ENCODE results near the gene ACOT11.
"Not testable (repeated sequence)": the region's sequence is repeated elsewhere in the genome, so short reads cannot be mapped to it uniquely, and the experiment has no call there.

The ACOT11 gene

DNA sequence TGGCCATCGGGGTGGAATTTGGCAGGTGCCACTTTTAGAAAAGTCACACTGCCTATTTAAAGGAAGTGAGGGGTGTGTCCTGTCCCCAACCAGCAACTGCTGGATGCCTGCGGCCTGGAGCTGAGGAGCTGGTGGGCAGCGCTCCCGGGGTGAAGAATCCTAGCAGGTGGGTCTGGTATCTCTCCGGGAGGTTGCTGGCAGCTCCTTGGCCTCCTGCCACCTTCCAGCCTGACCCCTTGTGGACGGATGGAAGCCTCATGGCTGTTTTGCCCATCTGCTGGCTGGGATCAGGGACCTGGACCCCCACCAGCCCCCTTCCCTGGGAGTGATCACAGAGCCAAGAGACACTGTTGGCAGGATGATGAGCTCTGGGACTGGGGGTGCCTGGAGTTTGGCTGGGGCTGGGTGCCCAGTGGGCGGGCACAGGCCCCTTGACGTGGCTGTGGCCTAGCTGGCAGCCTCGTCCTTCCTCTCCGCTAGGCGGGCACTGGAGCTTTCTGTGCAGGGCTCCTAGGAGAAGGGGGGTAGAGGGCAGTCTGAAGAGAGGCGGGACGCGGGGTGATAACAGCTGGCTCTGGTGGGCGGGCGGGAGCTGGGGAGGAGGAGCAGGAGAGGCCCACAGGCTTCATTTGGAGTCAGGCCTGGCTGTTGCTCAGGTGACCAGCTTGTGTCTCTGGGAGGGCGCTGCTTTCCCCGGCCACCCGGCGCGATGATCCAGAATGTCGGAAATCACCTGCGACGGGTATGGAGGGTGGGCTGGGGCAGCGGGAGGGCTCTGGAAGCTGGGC lies at the start of gene ACOT11:
TSS of gene ACOT11 (plus strand) at position 628 of the 788 bp plus-strand sequence. CDS start at position 710, 82 bp downstream.
- DNase-seq (ENCODE audit: low spot score) = peak; percentile 43
- FAIRE-seq = no peak

DNA sequence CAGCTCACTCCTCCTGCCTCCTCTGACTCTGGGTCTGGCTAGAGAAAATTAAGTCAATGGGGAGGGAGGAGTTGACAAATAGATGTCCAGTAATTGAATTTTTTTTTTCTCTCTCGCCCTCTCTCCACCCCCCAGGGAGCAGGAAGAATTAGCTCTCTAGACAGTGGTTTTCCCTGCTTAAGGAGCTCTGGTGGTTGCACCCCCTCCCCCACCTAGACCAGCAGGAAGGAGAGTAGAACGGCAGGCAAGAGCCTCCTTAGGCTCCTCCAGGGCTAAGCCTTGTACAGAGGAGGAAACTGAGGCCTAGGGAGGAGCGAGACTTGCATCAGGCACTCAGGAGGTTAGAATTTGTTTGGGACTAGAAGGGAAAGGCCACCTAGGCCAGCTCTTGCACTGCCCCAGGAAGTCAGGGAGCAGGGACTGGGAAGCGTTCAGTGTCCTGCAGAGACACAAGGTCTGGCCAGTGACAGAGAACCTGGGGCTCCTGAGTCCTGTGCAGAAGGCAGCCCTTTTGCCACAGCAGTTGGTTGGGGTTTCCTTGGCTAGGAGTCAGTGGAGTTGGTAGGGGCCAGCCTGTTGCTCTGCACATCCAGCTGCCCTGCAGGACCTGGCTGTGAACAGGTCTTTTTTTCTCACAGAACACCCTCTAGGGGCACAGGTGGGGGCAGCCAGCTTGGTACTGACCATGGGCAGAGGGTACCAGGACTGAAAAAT lies 49.5 kb upstream of the ACOT11 start:
- no peak for FAIRE-seq

DNA sequence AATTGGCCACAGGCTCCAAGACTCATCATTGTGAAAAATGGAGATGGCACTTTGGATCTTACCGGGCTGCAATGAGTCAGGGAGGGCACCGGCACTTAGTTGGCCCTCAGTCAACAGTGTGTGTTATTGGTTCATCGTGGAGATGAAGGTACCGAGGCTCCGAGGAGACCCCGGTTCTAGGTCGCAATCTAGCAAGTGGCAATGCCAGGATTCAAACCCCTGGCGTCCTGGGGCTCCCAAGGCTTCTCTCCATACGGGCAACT lies 49.0 kb upstream of the ACOT11 start:
- DNase-seq (ENCODE audit: low spot score) (no peak), FAIRE-seq (no peak)

More for the DNA sequence above, 49.5 kb upstream of the ACOT11 start:
- no peak for DNase-seq (ENCODE audit: low spot score)

DNA sequence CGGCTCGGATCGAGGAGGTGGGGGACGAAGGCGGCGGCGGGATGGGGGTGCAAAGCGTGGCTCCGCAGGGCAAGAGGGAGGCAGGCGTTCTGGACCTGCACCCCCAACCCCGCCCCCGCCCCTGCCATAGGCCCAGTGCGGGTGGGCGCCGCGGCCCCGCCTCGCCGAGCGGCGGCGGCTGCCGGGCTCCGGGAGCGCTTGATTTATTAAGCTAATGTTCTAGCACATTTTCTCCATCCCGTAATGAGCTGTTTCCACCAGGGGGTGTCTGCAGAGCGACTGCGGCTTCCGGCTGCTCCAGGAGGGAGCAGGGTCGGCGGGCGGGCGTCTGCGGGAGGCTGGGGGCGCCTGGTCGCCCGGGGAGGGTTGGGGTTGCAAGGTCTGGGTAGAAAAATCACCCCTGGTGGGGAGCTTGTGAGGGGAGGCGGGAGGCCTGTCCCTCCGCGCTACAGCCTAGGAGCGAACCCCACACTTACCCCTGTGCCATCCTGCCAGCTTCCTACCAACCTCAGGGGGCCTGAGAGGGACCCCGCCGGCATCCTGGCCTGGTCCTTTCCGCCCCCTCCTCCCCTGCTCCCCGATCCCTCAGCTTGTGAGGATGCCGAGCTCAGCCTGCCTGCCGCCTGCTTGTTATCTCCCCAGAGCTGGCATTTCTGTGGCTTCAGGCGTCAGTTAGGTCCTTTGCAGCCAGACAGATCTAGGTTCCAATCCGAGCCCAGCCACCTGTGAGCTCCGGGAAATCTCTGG lies 48.5 kb upstream of the ACOT11 start:
- no peak for FAIRE-seq
- peak; percentile 63 for DNase-seq (ENCODE audit: low spot score)

DNA sequence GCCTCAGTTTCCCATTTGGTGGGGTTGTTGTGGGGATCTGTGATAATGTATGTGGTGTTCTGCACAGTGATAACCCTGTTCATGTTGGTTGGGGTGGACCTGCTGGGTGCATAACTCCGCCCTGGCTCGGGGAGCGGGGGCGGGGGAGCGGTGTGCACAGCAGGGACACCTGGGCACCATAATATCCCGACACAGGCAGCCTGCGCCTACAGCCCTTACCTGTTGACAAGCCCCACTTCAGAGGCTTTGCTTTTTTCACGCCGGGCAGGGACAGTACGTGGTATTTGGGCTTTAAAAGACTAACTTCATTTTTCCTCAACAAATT lies 48.0 kb upstream of the ACOT11 start:
- DNase-seq (ENCODE audit: low spot score) = no peak
- FAIRE-seq = no peak

DNA sequence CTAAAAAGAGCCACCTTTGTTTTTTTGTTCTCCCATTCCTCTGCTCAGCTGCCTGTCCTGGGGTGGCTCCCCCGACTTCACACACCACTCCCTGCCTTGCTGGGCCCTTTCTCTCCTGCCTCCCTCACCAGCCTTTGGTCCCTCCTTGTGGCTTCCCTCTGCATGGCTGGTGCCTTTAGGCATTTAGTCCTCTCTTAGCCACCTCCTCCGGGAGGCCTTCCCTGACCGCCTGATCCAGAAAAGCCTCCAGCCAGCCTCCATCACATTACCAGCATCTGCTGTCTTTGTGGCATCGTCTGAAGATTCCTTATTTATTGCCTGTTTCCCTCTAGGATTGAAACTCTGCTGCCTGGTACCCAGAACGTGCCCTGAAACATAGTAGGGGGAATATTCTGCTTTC lies 46.2 kb upstream of the ACOT11 start:
- FAIRE-seq (no peak), DNase-seq (ENCODE audit: low spot score) (no peak)

DNA sequence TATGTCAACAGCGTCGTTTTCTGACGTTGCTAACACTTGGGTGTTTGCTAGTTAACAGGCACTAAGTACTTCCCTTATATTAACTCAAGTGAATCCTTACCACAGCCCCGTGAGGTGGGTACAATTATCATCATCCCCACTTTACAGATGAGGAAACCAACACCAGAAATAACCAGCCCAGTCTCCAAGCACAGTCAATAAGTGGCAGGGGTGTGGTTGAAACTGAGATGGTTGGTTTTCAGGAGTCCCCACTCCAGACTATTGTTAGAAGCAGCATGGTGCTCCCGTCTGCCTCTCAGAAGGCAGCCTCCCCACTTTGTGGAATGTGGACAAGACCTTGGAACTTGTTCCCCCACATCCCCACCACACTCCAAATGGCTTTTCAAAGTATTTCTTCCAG lies 45.7 kb upstream of the ACOT11 start:
- FAIRE-seq (no peak), DNase-seq (ENCODE audit: low spot score) (no peak)

DNA sequence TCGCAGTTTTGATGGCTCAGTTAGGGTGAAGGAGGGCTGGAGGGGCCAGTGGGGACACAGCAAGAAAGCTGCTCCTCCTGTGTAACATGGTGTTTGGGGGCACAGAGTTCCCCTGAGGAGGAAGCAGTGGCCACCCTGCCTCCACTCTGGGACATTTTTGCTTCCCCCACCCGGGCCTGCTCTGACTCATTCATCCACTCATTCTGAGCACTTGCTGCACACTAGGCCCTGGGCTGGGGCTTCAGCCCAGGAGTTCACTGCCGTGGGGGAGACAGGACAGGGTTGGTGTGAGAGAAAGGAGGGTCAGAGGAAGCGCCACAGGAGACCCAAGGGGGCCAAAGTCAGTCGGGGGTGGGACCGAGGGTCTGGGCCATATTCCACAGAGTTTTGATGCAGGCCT lies 41.4 kb upstream of the ACOT11 start:
- no peak for FAIRE-seq
- peak; percentile 43 for DNase-seq (ENCODE audit: low spot score)

DNA sequence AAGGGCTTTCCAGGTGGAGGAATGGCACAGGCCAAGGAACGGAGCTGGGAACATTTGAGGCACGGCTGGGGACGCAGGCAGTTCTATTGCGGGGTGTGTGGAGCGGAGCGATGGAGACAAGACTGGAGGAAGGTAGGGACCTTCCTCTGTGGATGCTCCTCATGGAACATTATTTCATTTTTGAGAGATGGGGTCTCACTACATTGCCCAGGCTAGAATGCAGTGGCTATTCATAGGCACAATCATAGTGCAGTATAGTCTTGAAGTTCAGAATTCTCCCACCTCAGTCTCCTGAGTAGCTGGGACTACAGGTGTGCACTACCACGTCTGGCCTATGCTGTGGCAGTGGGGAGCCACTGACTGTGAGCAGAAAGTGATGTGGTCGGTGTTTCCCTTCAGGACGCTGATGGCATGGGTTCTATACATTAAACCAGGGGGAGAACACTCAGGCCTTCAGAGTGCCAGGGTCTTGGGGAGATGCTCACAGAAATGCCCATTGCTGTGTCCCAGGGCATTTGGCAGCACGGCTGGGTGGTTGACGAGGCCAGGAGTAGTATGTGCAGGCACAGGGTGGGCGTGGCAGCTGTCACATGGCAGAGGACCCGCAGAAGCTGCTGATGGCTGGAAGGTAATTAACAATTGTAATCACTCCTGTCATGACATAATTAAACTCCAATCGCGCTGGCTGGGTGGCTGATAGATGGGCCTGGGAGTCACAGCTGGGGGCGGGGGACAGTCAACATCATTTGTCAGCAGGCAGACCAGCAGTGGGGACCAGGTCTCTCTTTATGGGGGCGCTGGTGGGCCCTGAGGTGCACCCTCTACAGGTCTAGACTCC lies 40.8 kb upstream of the ACOT11 start:
- DNase-seq (ENCODE audit: low spot score) (no peak), FAIRE-seq (no peak)

DNA sequence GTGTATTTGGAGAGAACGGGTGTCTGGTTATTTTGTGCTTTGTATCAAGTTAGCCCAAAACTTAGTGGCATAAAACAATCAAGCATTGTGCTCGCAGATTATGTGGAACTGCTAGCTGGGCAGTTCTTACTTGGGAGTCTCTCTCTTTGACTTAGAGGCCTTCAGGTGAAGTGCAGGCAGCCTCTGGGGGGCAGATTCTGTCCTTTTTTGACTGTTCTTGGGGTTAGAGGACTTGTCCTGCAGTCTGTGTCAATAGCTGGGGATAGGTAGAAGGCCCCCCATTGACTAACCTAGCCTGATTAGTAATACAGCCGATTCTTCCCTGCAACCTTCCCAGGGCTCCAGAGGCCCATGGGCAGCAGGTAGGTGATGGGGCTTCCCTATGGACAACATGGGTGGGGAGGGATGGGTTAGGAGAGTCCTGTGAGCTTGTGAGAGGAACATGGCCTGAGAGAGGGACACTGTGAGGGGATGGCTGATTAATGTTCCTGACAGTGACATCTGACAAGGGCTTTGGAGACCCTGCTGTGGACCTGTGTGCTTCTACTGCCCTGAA lies 37.2 kb upstream of the ACOT11 start:
- no peak for DNase-seq (ENCODE audit: low spot score)
- no peak for FAIRE-seq

DNA sequence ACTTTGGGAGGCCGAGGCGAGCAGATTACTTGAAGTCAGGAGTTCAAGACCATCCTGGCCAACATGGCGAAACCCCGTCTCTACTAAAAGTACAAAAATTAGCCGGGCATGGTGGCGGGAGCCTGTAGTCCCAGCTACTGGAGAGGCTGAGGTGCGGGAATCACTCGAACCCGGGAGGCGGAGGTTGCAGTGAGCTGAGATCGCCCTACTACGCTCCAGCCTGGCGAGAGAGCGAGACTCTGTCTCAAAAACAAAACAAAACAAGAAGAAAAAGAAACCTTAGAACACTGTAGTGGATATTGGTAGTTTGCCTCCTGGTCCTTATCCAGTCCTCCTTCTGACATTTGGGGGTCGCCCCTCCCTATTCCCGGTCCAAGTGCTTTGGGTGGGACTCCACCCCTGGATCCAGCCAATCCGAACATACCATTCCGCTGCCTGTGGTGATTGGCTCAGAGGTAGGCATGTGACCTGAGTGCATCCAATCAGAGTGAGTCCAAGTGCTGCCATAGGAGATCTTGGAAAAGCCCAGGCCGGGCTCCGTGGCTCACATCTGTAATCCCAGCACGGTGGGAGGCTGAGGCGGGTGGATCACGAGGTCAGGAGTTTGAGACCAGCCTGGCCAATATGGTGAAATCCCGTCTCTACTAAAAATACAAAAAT lies 34.0 kb upstream of the ACOT11 start:
- DNase-seq (ENCODE audit: low spot score); FAIRE-seq: not testable (repeated sequence)

DNA sequence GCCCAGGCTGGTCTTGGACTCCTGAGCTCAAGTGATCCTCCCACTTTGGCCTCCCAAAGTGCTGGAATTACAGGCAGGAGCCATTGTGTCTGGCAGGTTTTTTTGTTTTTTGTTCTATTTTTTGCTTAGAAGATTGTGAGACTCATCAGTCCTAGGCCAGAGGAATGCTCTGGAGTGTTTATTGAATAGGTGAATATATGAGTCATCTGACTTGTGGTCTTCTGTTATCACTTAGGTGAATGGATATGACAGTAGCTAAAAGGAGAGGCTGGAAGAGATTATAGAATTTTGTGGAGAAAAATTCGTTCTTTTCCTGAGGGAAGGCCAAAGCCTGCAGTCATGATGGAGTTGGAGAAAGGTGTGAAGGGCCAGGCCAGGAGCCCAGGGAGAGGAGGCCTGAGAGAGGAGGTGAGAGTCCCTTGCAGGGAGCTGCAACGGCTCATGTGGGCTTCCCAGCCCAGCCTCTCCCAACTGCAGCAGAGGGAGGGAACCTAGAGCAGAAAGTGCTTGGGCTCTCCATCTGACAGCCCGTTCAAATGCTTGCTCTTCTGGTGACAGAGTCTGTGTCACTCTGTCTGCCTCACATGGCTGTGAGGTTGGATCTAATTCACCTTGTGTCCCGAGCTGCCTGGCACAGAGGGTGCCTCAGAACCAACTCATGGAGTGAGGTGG lies 31.6 kb upstream of the ACOT11 start:
- DNase-seq (ENCODE audit: low spot score) = peak; percentile 63
- no peak for FAIRE-seq

DNA sequence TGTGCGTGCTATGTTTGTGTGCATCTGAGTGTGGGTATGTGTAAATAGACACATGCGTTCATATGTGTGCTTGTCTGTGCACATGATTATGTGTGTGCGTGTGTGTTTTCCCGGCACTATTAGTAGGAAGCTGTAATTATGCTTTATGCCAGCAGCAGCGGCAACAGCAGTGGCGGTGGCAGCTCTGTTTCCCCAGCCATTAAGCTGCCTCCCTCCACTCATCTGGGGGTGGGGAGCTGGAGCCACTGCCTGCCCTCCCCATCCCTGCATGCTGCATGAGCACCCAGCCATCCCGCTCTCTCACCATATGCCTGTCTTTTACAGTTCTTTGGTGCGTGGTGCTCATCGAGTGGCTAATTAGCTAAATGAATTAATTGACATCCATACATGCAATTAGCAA lies 30.5 kb upstream of the ACOT11 start:
- DNase-seq (ENCODE audit: low spot score) = no peak
- no peak for FAIRE-seq

DNA sequence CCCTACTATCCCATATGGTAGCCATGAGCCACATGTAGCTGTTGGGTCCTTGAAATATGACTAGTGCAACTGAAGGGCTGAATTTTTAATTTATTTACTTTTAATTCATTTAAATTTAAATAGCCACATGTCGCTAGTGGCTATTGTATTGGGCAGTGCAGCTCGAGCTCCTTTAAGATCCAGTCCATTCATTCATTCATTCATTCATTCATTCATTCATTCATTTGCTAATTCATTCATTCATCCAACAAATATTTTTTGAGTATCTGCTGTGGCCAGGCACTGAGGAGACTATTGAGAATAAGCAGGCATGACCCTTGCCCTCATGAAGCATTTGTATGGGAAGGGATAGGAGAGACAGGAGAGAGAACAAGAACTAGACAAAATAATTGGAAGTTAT lies 29.5 kb upstream of the ACOT11 start:
- no peak for FAIRE-seq
- DNase-seq (ENCODE audit: low spot score) = no peak

DNA sequence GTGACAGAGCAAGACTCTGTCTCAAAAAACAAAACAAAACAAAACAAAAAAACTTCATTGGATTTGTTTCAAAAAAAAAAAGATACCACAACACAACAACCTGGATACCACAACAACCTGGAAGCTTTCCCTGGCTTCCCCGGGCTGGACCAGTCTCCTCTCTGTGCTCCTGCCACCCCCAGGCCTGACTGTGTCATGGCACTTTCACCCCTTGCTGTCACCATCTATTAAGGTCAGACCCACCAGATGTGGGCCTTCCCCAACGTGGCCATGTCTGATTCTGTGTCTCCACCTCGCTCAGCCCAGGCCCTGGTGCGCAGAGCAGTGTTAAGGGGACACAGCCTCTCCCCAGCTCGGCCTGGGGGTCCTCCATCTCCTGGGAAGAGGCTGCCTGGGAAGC lies 28.3 kb upstream of the ACOT11 start:
- DNase-seq (ENCODE audit: low spot score) = peak; percentile 36
- FAIRE-seq = no peak

DNA sequence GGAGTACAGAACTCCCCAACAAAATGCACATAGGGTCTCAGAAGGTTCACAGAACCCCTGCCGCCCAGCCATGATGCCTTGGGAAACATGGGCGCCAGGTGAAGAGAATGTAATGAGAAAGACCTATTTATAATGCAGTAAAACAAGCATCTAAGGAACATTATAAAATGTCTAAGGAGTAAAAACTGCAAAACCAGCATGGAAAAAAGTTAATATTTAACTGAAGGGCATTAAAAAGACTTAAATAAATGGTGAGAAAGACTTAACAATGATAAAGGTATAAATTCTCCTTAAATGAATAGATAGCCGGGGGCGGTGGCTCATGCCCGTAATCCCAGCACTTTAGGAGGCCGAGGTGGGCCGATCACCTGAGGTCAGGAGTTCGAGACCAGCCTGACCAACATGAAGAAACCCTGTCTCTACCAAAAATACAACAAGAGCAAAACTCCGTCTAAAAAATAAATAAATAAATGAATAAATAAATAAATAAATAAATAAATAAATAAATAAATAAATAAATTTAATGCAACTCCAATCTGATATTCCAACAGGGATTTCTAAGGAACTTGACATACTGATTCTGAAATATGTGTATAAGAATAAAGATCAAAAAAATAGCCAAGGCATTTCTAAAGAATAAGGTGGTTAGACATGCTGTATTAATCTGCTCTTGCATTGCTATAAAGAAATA lies 27.3 kb upstream of the ACOT11 start:
- DNase-seq (ENCODE audit: low spot score) (no peak), FAIRE-seq (no peak)

DNA sequence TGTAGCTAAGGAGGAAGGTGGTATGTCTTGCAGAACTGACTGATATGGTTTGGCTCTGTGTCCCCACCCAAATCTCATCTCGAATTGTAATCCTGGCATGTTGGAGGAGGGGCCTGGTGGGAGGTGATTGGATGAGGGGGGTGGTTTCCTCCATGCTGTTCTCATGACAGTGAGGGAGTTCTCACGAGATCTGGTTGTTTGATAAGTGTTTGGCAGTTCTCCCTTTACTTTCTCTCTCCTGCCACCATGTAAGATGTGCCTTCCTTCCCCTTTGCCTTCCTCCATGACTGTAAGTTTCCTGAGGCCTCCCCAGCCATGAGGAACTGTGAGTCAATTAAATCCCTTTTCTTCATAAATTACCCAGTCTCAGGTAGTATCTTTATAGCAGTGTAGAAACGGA lies 21.5 kb upstream of the ACOT11 start:
- DNase-seq (ENCODE audit: low spot score); FAIRE-seq: not testable (repeated sequence)

DNA sequence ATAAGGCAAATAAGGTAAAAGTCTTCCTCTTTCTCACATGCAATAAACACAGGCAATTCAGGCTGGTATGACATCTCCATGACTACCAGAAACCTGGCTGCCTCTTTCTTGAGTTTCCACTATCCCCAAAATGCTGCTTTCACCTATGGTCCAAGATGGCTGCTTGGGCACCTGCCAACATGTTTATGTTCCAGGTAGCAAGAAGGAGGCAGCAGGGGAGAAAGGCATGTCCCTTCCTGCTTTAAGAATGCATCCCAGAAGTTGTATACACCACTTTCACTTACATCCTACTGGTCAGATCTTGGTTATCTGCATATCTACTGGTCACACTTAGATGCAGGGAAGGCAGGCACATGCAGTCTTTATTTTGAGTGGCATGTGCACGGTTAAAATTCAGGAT lies 19.4 kb upstream of the ACOT11 start:
- no peak for DNase-seq (ENCODE audit: low spot score)
- no peak for FAIRE-seq

DNA sequence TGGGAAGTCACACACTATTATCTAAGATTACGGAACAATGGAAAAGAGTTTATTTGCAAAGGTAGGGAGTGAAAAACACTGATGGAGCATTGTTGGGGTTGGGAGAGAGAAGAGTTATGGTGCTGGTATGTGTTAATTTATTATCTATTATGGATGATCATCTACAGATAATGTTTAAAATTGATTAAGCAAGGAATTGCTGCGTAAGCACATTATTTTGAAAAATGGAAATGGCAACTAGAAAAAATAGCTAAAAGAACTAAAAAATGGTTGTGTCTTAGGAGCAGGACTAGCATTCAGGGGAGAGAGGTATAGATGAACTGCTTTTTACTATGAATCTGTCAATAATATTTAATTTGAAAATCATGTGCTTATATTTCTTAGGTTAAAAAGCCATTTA lies 16.0 kb upstream of the ACOT11 start:
- no peak for FAIRE-seq
- no peak for DNase-seq (ENCODE audit: low spot score)

DNA sequence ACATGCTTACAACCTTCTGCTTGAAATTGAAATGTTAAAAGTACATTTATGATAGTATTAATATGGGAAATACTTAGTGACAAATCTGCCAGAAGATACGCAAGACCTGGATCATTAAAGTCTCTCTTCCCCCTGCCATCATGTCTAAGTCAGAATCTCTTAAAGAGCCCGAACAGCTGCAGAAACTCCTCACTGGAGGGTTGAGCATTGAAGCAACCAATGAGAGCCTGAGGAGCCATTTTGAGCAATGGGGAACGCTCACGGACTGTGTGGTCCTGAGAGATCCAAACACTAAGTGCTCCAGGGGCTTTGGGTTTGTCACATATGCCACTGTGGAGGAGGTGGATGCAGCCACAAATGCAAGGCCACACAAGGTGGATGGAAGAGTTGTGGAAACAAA lies 11.4 kb upstream of the ACOT11 start:
- not testable (repeated sequence) for FAIRE-seq; DNase-seq (ENCODE audit: low spot score)
